HG02970 (cell line): ENCODE results near the gene LAGE3.

Experiments
- ATAC-seq: cut with Tn5 transposase; IDR thresholded peaks from one replicate; pipeline ENCODE4 v1.9.1; 2021; ENCODE audit warnings: mild to moderate bottlenecking, moderate library complexity, moderate number of reproducible peaks; ENCODE audit not compliant: unreplicated experiment, low FRiP score

Gene LAGE3

DNA sequence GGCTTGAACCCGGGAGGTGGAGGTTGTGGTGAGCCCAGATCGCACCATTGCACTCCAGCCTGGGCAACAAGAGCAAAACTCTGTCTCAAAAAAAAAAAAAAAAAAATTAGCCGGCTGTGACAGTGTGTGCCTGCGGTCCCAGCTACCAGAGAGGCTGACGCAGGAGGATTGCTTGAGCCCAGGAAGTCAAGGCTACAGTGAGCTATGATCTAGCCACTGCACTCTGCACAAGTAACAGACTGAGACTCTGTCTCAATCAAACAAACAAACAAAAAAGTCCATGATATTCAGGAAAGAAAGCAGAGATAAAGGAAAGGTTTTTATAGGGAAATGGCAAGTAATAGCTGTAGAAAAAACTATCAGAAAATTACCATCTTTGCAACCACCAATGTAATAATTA is 2.1 kb upstream of the LAGE3 start:
- no peak for ATAC-seq

DNA sequence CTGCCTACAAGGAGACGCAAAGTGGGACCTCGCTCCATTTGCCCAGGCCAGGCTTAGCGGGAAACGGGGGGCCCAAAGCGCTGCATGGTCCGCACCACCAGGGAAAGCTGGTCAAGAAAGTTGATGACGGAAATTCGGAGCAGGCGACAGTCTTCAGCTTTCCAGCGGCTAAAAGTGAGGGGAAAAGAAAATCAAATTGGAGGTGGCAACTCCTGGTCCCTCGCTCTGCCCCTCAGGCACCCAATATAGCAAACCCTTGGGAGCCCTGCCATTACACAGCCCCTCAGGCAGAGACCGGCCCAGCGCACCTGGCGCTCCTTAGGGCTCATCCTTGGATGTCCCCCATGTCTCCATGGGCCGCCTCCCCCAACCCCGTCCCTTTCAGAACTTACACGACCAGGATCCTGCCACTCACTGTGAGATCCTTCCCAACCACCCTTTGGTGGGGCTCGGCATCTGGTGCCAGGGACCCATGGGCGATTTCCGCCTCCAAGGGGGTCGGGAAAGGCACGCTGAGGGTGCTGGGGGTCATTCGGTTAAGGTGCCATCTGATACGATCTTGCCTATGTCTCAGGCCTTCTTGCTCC is 1.1 kb downstream of the LAGE3 start:
- no peak for ATAC-seq

DNA sequence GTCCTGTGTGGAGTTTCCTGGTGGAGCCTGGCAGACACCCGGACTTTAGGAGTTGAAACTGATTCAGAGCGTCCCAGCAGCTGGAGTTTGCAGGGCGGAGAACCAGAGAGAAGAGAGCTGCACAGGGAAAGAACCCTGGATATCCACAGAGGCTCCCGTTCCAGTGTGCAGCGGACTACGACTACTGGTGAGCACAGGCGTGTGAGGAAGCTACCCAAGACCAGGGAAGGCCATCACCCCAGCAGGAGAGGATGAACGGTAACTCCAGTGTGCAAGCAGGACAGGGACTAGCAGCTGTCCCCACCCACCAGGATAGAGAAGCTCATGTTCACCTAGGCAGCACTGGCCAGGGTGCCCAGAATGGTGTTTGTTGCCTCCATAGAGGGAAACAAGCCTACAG is 2.3 kb downstream of the LAGE3 start:
- ATAC-seq: no peak

DNA sequence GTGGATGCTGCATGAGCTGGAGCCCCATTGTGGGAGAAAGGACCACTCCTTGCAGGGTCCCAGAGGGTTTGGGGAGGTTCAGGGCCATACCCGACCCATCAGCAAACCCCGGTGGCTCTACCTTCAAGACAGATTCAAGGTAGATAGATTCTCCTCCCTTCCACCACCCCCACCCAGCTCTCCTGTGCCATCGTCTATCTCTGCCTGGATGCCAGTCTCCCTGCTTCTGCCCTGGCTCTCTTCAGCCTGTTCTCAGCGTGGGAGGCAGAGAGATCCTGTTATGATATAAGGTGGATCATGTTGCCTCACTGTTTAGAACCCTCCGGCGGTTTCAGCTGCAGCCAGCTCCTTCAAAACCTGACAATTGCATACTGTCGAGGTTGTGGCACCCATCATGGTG is 5.4 kb downstream of the LAGE3 start:
- ATAC-seq: no peak

DNA sequence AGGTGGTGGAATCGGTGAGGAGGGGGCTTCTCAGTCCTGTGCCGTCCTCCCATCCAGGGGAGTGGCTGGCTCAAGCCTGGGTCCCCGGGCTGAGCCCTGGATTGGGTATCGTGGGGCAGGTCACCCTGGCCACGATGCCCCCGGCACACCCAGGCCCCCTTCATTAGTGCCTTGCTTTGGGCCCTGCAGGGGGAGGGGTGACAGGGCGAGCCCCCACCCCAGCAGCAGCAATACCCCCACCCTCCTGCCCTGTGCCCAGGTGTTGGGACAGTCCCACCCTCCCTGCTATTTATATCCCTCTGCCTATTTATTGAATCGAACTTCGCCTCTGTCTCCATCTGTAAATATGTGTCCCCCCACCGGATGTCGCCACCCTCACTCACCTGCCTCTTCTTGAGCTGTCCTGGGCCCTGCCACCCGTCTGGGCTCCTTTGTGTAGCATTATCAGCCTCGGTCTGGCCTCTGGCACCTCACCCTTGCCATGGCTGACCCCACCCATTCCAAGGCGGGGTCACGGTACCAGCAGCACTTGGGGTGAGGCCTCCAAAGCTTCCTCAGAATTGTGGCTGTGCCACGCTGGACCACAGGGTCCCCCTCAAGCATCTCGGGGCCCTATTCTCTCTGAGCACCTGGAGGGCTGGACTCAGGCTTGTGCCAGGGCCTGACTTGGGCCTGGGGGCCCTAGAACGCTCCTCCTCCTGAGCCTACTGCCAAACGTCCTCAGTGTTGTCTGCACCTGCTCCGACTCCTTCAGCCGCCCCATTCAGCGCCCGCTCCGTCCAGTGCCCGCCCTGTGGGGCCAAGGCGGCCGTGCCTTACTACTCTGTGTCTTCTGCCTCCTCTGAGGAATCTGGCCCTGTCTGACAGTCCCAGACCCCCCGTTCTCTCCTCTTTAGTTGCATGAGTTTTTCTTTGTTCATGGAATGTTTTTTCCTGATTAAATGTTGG is 6.1 kb downstream of the LAGE3 start:
- ATAC-seq: no peak

DNA sequence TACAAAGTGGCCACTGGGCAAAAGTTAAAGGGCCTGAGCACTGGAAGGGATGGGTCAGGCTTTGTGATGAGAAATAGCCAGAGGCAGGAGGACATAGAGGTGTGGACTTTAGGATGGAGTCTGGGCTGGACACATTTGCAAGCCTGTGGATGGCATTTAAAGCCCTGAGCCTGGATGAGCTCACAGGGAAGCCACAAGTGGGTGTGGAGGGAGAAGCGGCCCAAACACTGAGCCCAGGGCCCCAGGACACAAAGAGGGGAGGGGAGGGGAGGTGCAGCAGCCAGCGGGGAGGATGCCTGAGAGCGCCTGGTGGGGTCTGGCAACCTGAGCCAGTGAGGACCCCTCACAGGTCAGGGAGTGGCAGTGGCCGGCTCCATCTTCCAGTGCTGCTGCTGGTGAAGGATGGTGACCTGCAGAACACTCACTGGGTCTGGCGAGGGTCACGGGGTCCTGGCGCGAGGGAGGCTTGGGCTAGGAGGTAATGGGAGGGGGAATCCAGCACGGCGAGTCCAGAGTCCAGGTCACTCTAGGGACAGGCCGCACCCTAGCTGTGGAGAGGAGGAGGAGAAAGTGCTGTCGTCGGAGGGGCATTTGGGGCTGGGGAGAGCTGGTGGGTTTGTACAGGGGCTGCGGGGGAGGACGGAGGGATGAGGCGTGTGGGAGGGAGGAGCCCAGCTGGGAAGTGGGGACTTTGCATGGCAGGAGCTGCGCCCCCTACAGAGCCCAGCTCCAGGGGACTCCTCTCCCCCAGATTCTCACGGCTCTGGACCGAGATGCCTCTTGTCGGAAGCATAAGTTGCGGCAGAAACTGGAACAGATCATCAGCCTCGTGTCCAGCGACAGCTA is 7.0 kb downstream of the LAGE3 start:
- no peak for ATAC-seq

DNA sequence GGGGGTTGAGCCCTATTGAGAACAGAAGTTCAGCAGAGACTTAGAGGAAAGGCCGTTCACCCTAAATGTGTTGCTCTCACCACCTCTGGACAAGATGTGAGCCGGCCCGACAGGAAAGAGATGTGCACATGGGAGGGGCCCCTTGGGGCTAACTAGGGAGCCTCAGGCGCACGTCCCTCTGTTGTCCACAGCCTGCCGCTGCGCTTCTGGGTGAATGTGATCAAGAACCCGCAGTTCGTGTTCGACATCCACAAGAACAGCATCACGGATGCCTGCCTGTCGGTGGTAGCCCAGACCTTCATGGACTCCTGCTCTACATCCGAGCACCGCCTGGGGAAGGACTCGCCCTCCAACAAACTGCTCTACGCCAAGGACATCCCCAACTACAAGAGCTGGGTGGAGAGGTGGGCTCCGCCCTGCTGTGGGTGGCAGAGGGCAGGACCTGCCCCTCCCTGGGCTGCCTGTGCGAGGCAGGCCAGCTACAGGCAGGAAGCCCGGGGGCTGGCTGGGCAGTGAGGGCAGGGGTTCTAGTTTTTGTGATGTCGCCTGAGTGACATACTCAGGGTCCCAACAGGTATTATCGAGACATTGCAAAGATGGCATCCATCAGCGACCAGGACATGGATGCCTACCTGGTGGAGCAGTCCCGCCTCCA is 8.0 kb downstream of the LAGE3 start:
- no peak for ATAC-seq

DNA sequence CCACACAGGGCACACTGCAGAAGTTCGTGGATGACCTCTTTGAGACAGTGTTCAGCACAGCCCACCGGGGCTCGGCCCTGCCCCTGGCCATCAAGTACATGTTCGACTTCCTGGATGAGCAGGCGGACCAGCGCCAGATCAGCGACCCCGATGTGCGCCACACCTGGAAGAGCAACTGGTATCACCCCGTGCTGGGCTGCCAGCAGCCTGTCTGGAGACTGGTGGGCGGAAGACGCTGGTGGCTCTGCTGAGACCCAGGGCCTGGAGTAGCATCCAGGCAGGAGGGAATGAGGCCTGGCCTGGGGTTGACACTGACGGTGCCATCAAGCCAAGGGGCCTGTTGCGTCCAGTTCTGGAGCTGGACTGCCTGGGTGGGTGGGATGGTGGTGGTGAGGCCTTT is 8.6 kb downstream of the LAGE3 start:
- no peak for ATAC-seq

DNA sequence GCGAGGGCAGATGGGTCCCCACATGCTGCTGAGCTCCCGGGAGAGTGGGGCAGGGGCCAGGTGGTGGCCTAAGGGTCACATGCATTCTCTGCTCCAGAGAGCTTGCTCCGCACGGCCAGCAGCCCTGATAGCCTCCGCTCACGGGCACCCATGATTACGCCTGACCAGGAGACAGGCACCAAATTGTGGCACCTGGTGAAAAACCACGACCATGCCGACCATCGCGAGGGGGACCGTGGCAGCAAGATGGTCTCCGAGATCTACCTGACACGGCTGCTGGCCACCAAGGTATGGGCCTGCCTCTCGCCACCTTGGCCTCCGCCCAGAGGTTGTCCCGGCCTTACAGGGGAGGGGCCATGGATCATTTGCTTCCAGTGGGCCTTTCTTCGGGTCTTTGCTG is 9.2 kb downstream of the LAGE3 start:
- no peak for ATAC-seq

DNA sequence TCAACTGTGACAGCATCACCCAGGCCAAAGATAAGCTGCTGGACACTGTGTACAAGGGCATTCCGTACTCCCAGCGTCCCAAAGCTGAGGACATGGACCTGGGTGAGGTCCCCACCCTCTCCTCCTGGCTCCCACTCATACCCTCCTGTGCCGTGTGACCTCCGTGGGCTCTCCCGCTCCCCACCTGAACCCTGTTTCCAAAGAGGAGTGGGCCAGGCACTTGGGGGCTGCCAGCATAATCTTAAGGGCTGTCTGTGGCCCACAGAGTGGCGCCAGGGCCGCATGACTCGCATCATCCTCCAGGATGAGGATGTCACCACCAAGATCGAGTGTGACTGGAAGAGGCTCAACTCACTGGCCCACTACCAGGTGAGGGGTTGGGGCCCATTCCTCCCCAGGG is 10.0 kb downstream of the LAGE3 start:
- ATAC-seq: no peak

DNA sequence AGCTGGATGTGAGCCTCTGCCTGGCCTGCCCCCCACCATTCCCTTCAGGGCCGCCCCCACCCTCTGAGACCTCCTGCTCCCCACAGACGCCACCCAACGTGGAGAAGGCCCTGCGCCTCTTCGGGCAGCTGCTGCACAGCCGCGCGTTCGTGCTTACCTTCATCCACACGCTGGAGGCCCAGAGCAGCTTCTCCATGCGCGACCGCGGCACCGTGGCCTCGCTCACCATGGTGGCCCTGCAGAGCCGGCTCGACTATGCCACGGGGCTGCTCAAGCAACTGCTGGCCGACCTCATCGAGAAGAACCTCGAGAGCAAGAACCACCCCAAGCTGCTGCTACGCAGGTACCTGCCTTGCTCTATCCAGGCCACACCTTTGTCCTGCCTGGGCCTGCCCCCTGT is 10.9 kb downstream of the LAGE3 start:
- ATAC-seq: no peak

DNA sequence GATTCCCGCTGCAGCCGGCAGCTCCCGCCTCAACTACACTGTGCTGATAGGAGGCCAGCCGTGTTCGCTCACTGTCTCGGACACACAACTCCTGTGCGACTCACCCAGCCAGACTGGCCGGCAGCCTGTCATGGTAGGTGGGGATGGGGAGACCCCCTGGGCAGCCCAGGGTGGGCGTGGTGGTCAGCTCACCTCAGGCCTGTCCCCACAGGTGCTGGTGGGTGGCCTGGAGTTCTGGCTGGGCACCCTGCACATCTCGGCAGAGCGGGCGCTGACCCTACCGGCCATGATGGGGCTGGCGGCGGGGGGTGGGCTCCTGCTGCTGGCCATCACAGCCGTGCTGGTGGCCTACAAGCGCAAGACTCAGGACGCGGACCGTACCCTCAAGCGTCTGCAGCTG is 11.5 kb downstream of the LAGE3 start:
- no peak for ATAC-seq

DNA sequence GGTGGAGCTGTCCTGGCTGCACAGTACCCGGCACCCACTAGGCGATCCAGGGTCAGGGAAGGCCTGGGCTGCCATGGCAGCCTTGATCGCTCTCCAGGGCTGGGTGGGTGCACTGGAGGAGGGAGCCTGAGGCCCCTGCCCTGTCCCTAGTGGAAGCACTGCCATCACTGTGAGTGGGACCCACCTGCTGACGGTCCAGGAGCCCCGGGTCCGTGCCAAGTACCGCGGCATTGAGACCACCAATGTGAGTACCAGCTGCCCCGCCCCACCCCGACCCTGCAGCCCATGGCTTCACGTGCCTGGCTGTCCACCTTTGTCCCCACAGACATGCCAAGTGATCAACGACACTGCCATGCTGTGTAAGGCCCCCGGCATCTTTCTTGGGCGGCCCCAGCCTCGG is 12.2 kb downstream of the LAGE3 start:
- ATAC-seq: no peak

DNA sequence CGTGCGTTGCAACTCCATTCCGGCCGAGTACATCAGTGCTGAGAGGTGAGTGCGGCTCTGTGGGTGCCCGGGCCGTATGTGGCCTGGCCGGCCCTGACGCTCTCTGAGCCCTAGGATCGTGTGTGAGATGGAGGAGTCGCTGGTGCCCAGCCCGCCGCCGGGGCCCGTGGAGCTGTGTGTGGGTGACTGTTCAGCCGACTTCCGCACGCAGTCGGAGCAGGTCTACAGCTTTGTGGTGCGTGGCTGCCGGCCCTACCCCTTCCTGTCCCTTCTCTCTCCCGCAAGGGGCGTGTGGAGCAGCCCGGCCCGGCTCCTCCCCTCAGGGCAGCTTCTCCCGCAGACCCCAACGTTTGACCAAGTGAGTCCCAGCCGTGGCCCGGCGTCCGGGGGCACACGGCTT is 13.0 kb downstream of the LAGE3 start:
- no peak for ATAC-seq

DNA sequence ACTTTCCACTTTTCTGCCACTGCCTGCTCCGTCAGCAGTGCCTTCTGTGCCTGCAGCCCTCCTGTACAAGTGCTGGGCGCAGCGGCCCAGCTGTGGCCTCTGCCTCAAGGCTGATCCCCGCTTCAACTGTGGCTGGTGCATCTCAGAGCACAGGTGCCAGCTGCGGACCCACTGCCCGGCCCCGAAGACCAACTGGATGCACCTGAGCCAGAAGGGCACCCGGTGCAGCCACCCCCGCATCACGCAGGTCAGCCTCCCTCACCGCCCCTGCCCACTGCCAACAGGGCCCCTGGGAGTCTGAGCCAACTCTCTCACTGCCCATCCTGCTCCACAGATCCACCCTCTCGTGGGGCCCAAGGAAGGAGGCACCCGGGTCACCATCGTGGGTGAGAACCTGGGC is 13.5 kb downstream of the LAGE3 start:
- no peak for ATAC-seq

DNA sequence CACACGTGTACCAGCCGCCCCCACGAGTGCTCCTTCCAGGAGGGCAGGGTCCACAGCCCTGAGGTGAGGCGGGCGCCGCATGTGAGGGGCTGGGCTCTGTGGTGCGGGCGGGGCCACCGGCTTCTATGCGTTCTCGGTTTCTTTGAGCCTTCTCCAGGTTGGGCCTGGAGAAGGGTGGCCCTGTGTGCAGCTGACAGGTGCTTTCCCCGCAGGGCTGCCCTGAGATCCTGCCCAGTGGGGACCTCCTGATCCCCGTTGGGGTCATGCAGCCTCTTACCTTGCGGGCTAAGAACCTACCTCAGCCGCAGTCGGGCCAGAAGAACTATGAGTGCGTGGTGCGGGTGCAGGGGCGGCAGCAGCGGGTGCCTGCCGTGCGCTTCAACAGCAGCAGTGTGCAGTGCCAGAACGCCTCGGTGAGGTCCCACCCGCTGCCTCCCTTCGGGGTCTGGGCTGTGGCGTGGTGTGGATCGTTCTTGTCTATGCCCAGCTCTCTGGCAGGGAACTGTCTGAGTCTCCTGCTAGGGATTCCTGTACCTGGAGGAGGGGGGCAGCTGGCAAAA is 14.2 kb downstream of the LAGE3 start:
- no peak for ATAC-seq

DNA sequence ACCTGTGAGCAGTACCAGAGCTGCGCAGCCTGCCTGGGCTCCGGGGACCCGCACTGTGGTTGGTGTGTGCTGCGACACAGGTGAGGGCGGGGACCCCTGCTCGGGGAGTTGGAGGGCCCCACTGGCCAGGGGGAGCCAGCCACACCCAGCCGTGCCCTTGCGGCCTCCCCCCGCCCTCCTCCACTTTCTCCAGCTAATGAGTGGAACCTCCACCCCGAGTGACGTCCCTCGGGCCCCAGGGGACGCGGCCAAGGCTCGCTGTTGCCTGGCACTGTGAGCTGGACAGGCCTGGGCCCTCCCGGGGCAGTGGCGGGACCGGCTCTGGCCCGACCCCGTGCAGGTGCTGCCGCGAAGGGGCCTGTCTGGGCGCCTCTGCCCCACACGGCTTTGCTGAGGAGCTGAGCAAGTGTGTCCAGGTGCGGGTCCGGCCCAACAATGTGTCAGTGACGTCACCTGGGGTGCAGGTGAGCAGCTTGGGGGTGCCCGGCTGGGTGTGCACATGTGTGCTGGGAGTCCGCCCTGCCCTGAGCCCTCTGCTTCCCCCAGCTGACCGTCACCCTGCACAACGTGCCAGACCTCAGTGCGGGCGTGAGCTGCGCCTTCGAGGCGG is 15.4 kb downstream of the LAGE3 start:
- no peak for ATAC-seq

DNA sequence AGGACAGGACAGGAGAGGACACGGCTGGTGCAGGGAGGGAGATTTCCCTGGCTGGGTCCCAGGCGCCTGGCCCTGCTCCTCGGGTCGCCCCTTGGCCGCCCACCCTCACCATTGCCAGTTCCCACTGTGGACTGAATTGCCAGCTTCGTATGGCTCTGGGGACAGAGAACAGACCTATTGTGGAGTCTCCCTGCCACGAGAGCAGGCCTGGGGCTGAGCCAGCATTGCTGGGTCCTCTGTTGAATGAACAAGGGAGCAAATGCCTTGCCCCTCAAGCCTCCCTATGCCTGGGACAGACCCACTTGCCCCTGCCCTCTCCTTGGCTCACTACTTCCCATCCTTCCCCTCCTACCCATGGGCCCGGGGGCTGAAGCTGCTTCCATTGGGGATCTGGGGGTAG is 16.7 kb downstream of the LAGE3 start:
- ATAC-seq: no peak

DNA sequence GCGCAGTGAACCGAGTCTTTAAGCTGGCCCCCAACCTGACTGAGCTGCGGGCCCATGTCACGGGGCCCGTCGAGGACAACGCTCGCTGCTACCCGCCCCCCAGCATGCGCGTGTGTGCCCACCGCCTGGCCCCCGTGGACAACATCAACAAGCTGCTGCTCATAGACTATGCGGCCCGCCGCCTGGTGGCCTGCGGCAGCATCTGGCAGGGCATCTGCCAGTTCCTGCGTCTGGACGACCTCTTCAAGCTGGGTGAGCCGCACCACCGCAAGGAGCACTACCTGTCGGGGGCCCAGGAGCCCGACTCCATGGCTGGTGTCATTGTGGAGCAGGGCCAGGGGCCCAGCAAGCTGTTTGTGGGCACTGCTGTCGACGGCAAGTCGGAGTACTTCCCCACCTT is 18.8 kb downstream of the LAGE3 start:
- ATAC-seq: no peak

DNA sequence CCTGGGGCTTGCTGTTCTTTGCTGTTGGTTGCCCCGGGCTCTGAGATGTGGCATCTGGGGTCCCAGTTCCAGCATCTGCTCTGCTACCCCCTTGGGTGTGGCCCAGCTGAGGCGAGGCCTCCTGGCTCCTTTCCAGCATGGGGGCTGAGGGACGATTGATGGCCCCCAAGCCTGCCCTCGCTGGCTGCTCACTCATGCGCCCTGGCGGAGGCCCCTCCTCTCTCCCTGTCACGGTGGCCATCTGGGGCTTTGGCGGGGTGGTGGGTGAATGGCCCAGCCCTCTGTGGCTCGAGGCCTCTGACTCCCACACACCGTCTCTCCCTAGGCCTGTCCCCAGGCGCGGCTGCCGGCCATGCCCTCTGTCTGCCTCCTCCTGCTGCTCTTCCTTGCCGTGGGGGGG is 19.2 kb downstream of the LAGE3 start:
- no peak for ATAC-seq
